Natural killer cell (primary cell): ENCODE measurements around the gene PTPN6. TPM values are rescaled to one million over a fixed set of nuclear protein-coding genes. Genes with fewer than 3 reads are reported as not detected.

ENCODE experiments used
- ATAC-seq, 3 donors: fragments of 150-1000 bp in 2 of 3; fragments of 200-7000 bp in 1 of 3; cut with Tn5 transposase; 1 replicate in 1 of 3; 2 replicates in 2 of 3; pipeline ENCODE4 v1.10.0; 2021; ENCODE audit warnings: mild to moderate bottlenecking in 2 of 3, moderate library complexity in 2 of 3
- DNase-seq, 2 donors: peaks; one replicate each; pipeline versions ENCODE4 v3.0.0 to v3.0.0-alpha.2; 2013 to 2021; ENCODE audit warnings: mixed read lengths in 1 of 2
- H3K27ac ChIP-seq: one replicate; pipeline ENCODE4 v1.5.1; 2013; ENCODE audit warnings: mild to moderate bottlenecking, low read length
- H3K27me3 ChIP-seq: one replicate; pipeline ENCODE4 v1.6.1; 2013; ENCODE audit warnings: low read length; ENCODE audit not compliant: control insufficient read depth, insufficient read depth
- H3K36me3 ChIP-seq: one replicate; pipeline ENCODE4 v1.6.1; 2013; ENCODE audit warnings: low read length; ENCODE audit not compliant: control insufficient read depth, insufficient read depth
- H3K4me1 ChIP-seq: one replicate; pipeline ENCODE4 v1.6.1; 2013; ENCODE audit warnings: low read length; ENCODE audit not compliant: control insufficient read depth, insufficient read depth
- H3K4me3 ChIP-seq: one replicate; pipeline ENCODE4 v1.5.1; 2013; ENCODE audit warnings: low read length
- H3K9me3 ChIP-seq: one replicate; pipeline ENCODE4 v1.6.1; 2013; ENCODE audit warnings: low read length; ENCODE audit not compliant: control insufficient read depth, insufficient read depth
- H3K27ac Mint-ChIP-seq, 2 donors: one replicate each; pipeline ENCODE4 v1.8.0; 2022; ENCODE audit warnings: mild to moderate bottlenecking in 2 of 2, mixed read lengths in 2 of 2, moderate library complexity in 1 of 2
- H3K27me3 Mint-ChIP-seq, 2 donors: one replicate each; pipeline ENCODE4 v1.8.0; 2022; ENCODE audit warnings: low read depth in 2 of 2, mixed read lengths in 2 of 2
- H3K36me3 Mint-ChIP-seq: one replicate; pipeline ENCODE4 v1.8.0; 2022; ENCODE audit warnings: mixed read lengths
- H3K4me1 Mint-ChIP-seq, 2 donors: one replicate each; pipeline ENCODE4 v1.8.0; 2022; ENCODE audit warnings: mixed read lengths in 2 of 2
- H3K4me3 Mint-ChIP-seq: one replicate; pipeline ENCODE4 v1.8.0; 2022; ENCODE audit warnings: mild to moderate bottlenecking, moderate library complexity, mixed read lengths
- H3K9me3 Mint-ChIP-seq, 2 donors: one replicate each; pipeline ENCODE4 v1.8.0; 2022; ENCODE audit warnings: mixed read lengths in 2 of 2
- CTCF ChIP-seq: fragments of 200-600 bp; IDR thresholded peaks from one replicate; pipeline ENCODE4 v1.8.0; 2022; ENCODE audit warnings: antibody characterized with exemption
- WGBS: methylation state at CpG from one replicate; pipeline ENCODE4 v1.1.7; 2013; ENCODE audit warnings: missing lambda C conversion rate; ENCODE audit not compliant: insufficient coverage; 5-methylcytosine and 5-hydroxymethylcytosine counted together
- intact Hi-C: fragments of 100-400 bp; cut with micrococcal nuclease; formaldehyde crosslinking; loops from one replicate; pipeline ENCODE4 v1.14.2; 2022
- total RNA-seq, 4 donors: library from RNA; stranded (reverse); fragments of 120-200 nt in 1 of 4; gene quantifications; one replicate each; pipeline versions ENCODE4 v1.2.3 to v1.2.4, GENCODE V29; 2013 to 2022

The PTPN6 gene
- total RNA-seq, 3 donors from 2014 or later (not counting 1 experiment from before 2014, with no cell fraction given), result 279 to 357 (median 312) TPM

GRCh38 chr12:6981152-6982052, 30.2 kb downstream of the PTPN6 start:
- no peak overlapping the region for H3K27ac ChIP-seq
- WGBS, result 95% methylated on average over 10 of the region's 10 CpGs
- H3K4me3 ChIP-seq, result no peak overlapping the region
- H3K9me3 Mint-ChIP-seq, result no peaks in the 10 kb centered on the region
- H3K36me3 Mint-ChIP-seq, result no peaks in the 10 kb centered on the region
- no peak overlapping the region for H3K27ac Mint-ChIP-seq
- no peak for TF ChIP-seq CTCF
- H3K9me3 ChIP-seq, result no peaks in the 10 kb centered on the region
- peaks cover 5% of the 10 kb centered on the region in 2 donors for H3K4me1 Mint-ChIP-seq
- H3K4me3 Mint-ChIP-seq, result no peak overlapping the region
- peaks cover 51% of the 10 kb centered on the region for H3K36me3 ChIP-seq
- intact Hi-C loops, result no loop called here
- H3K27me3 ChIP-seq, result no peaks in the 10 kb centered on the region
- no peaks in the 10 kb centered on the region for H3K27me3 Mint-ChIP-seq
- DNase-seq (no peak), ATAC-seq (no peak)
- no peaks in the 10 kb centered on the region for H3K4me1 ChIP-seq

GRCh38 chr12:6982532-6982931, 31.4 kb downstream of the PTPN6 start:
- H3K36me3 Mint-ChIP-seq, result no peaks in the 10 kb centered on the region

GRCh38 chr12:6987956-6988553, 36.9 kb downstream of the PTPN6 start:
- peaks cover 0 to 5% of the 10 kb centered on the region in 2 donors for H3K4me1 Mint-ChIP-seq
- Histone ChIP-seq H3K4me1 (no peaks in the 10 kb centered on the region), H3K9me3 (no peaks in the 10 kb centered on the region), H3K27me3 (no peaks in the 10 kb centered on the region), H3K27ac (no peak overlapping the region), H3K36me3 (peaks cover 13% of the 10 kb centered on the region), H3K4me3 (no peak overlapping the region)
- ATAC-seq (no peak), DNase-seq (no peak)
- no peaks in the 10 kb centered on the region for H3K36me3 Mint-ChIP-seq
- H3K9me3 Mint-ChIP-seq, result no peaks in the 10 kb centered on the region
- no peaks in the 10 kb centered on the region for H3K27me3 Mint-ChIP-seq
- no peak overlapping the region for H3K4me3 Mint-ChIP-seq
- no peak overlapping the region for H3K27ac Mint-ChIP-seq
- intact Hi-C loops, result no loop called here
- no peak for TF ChIP-seq CTCF
- 97% methylated on average over 10 of the region's 11 CpGs for WGBS

More at GRCh38 chr12:6982532-6982931, 31.4 kb downstream of the PTPN6 start:
- no peak overlapping the region for H3K4me3 Mint-ChIP-seq
- Histone ChIP-seq H3K4me3 (no peak overlapping the region), H3K36me3 (peaks cover 43% of the 10 kb centered on the region), H3K4me1 (no peaks in the 10 kb centered on the region), H3K9me3 (no peaks in the 10 kb centered on the region), H3K27me3 (no peaks in the 10 kb centered on the region), H3K27ac (no peak overlapping the region)
- WGBS, result 99% methylated on average over 5 of the region's 7 CpGs
- no peaks in the 10 kb centered on the region for H3K9me3 Mint-ChIP-seq
- DNase-seq (no peak), ATAC-seq (no peak)
- intact Hi-C loops, result no loop called here
- H3K4me1 Mint-ChIP-seq, result peaks cover 5% of the 10 kb centered on the region in 2 donors
- no peak for TF ChIP-seq CTCF
- H3K27me3 Mint-ChIP-seq, result no peaks in the 10 kb centered on the region
- no peak overlapping the region for H3K27ac Mint-ChIP-seq
